ENCODE measurements around the gene CREB5.

CREB5 gene

GRCh38 chr7:28488061-28488791, 75.9 kb downstream of the CREB5 start:
- DNase-seq (ENCODE audit: low spot score) (no peak), ATAC-seq (ENCODE audit: low read depth) (no peak)
- no peak overlapping the region for H3K27ac ChIP-seq (ENCODE audit: poor library complexity, severe bottlenecking)
- H3K9me3 ChIP-seq (ENCODE audit: severe bottlenecking) = no peaks in the 10 kb centered on the region
- no peaks in the 10 kb centered on the region for H3K36me3 ChIP-seq (ENCODE audit: low read depth)
- TF ChIP-seq CTCF (IDR thresholded peaks at IDR 0.05; ENCODE audit: poor library complexity, severe bottlenecking) = no peak
- no peaks in the 10 kb centered on the region for H3K4me1 ChIP-seq (ENCODE audit: insufficient read depth, poor library complexity, severe bottlenecking)
- H3K27me3 ChIP-seq (ENCODE audit: insufficient read depth, poor library complexity, severe bottlenecking) = no peaks in the 10 kb centered on the region
- H3K4me3 ChIP-seq (ENCODE audit: severe bottlenecking) = no peak overlapping the region

GRCh38 chr7:28490831-28491230, 78.5 kb downstream of the CREB5 start:
- ATAC-seq (ENCODE audit: low read depth) (no peak), DNase-seq (ENCODE audit: low spot score) (no peak)

GRCh38 chr7:28493477-28493876, 81.2 kb downstream of the CREB5 start:
- no peak overlapping the region for H3K27ac ChIP-seq (ENCODE audit: poor library complexity, severe bottlenecking)
- TF ChIP-seq CTCF (IDR thresholded peaks at IDR 0.05; ENCODE audit: poor library complexity, severe bottlenecking) = no peak
- H3K4me1 ChIP-seq (ENCODE audit: insufficient read depth, poor library complexity, severe bottlenecking) = no peaks in the 10 kb centered on the region
- ATAC-seq (ENCODE audit: low read depth) (no peak), DNase-seq (ENCODE audit: low spot score) (no peak)
- H3K36me3 ChIP-seq (ENCODE audit: low read depth) = no peaks in the 10 kb centered on the region
- H3K9me3 ChIP-seq (ENCODE audit: severe bottlenecking) = no peaks in the 10 kb centered on the region
- H3K27me3 ChIP-seq (ENCODE audit: insufficient read depth, poor library complexity, severe bottlenecking) = no peaks in the 10 kb centered on the region
- no peak overlapping the region for H3K4me3 ChIP-seq (ENCODE audit: severe bottlenecking)

More at GRCh38 chr7:28490831-28491230, 78.5 kb downstream of the CREB5 start:
- H3K4me1 ChIP-seq (ENCODE audit: insufficient read depth, poor library complexity, severe bottlenecking) = no peaks in the 10 kb centered on the region
- no peaks in the 10 kb centered on the region for H3K27me3 ChIP-seq (ENCODE audit: insufficient read depth, poor library complexity, severe bottlenecking)
- H3K36me3 ChIP-seq (ENCODE audit: low read depth) = no peaks in the 10 kb centered on the region
- no peak overlapping the region for H3K4me3 ChIP-seq (ENCODE audit: severe bottlenecking)
- no peaks in the 10 kb centered on the region for H3K9me3 ChIP-seq (ENCODE audit: severe bottlenecking)
- TF ChIP-seq CTCF (IDR thresholded peaks at IDR 0.05; ENCODE audit: poor library complexity, severe bottlenecking) = no peak
- H3K27ac ChIP-seq (ENCODE audit: poor library complexity, severe bottlenecking) = no peak overlapping the region

GRCh38 chr7:28497009-28497408, 84.7 kb downstream of the CREB5 start:
- DNase-seq (ENCODE audit: low spot score) = no peak
- Histone ChIP-seq H3K9me3 (ENCODE audit: severe bottlenecking) (no peaks in the 10 kb centered on the region), H3K4me1 (ENCODE audit: insufficient read depth, poor library complexity, severe bottlenecking) (no peaks in the 10 kb centered on the region), H3K36me3 (ENCODE audit: low read depth) (no peaks in the 10 kb centered on the region), H3K4me3 (ENCODE audit: severe bottlenecking) (no peak overlapping the region), H3K27ac (ENCODE audit: poor library complexity, severe bottlenecking) (no peak overlapping the region), H3K27me3 (ENCODE audit: insufficient read depth, poor library complexity, severe bottlenecking) (no peaks in the 10 kb centered on the region)
- TF ChIP-seq CTCF (IDR thresholded peaks at IDR 0.05; ENCODE audit: poor library complexity, severe bottlenecking) = no peak
- ATAC-seq (ENCODE audit: low read depth) = no peak

GRCh38 chr7:28498636-28499035, 86.3 kb downstream of the CREB5 start:
- ATAC-seq (ENCODE audit: low read depth) = no peak
- Histone ChIP-seq H3K27me3 (ENCODE audit: insufficient read depth, poor library complexity, severe bottlenecking) (no peaks in the 10 kb centered on the region), H3K4me3 (ENCODE audit: severe bottlenecking) (no peak overlapping the region), H3K36me3 (ENCODE audit: low read depth) (no peaks in the 10 kb centered on the region), H3K27ac (ENCODE audit: poor library complexity, severe bottlenecking) (no peak overlapping the region), H3K4me1 (ENCODE audit: insufficient read depth, poor library complexity, severe bottlenecking) (no peaks in the 10 kb centered on the region), H3K9me3 (ENCODE audit: severe bottlenecking) (no peaks in the 10 kb centered on the region)
- DNase-seq (ENCODE audit: low spot score) = no peak
- no peak for TF ChIP-seq CTCF (IDR thresholded peaks at IDR 0.05; ENCODE audit: poor library complexity, severe bottlenecking)

All from RWPE2 (cell line).